GM12891 (cell line): Measurements from ENCODE around the gene SBNO2.
A peak's percentile ranks its signal among the peaks of the same experiment; 100 is the strongest.

Experiments
- DNase-seq: peaks from one replicate; pipeline ENCODE4 v3.0.0; 2011; ENCODE audit warnings: low spot score; ENCODE audit not compliant: insufficient read length
- FAIRE-seq: peaks from 2 replicates; lab custom pipeline; 2011; peaks lifted over from hg19 to GRCh38; lab: Jason Lieb, UNC
- PAX5 ChIP-seq: IDR thresholded peaks from 2 replicates; pipeline ENCODE4 v1.6.1; 2011; ENCODE audit warnings: low read length, moderate library complexity, mild to moderate bottlenecking; ENCODE audit not compliant: insufficient read depth, severe bottlenecking
- POLR2A ChIP-seq: IDR thresholded peaks from 2 replicates; pipeline ENCODE4 v1.6.1; 2011; ENCODE audit warnings: low read depth, low read length, control low read depth
- POLR2AphosphoS5 ChIP-seq: IDR thresholded peaks from 2 replicates; pipeline ENCODE4 v1.6.1; 2011; ENCODE audit warnings: low read depth, low read length, control low read depth
- POU2F2 ChIP-seq: IDR thresholded peaks from 2 replicates; pipeline ENCODE4 v1.6.1; 2011; ENCODE audit warnings: low read depth, mild to moderate bottlenecking, control low read depth, low read length, moderate library complexity
- SPI1 ChIP-seq: IDR thresholded peaks from 2 replicates; pipeline ENCODE4 v1.6.1; 2011; ENCODE audit warnings: low read depth, low read length, control low read depth
- TAF1 ChIP-seq: IDR thresholded peaks from 2 replicates; pipeline ENCODE4 v1.6.1; 2011; ENCODE audit warnings: low read depth, low read length, control low read depth

The SBNO2 gene

GRCh38 chr19:1087813-1088415, 86.2 kb downstream of the SBNO2 start:
- peak; percentile 76 for TF ChIP-seq POLR2A
- TF ChIP-seq POU2F2: peak; percentile 41; the same call in 1 of the 2 replicates
- no peak for TF ChIP-seq TAF1
- peak; percentile 84 for TF ChIP-seq POLR2AphosphoS5
- TF ChIP-seq PAX5: peak; percentile 69
- peak; percentile 64 for TF ChIP-seq SPI1
- peak; percentile 96 for FAIRE-seq
- DNase-seq: no peak

GRCh38 chr19:1086613-1087012, 87.5 kb downstream of the SBNO2 start:
- FAIRE-seq (peak; percentile 58), DNase-seq (no peak)
- TF ChIP-seq PAX5 (no peak), SPI1 (no peak), POU2F2 (no peak), TAF1 (no peak)

- FAIRE-seq (no peak), DNase-seq (no peak)
- TF ChIP-seq TAF1 (no peak), POLR2AphosphoS5 (no peak; the same call in 1 of the 2 replicates), POLR2A (no peak; the same call in 1 of the 2 replicates), POU2F2 (no peak), PAX5 (no peak), SPI1 (no peak)
Measured at GRCh38 chr19:1085676-1086442, 88.2 kb downstream of the SBNO2 start.

DNA sequence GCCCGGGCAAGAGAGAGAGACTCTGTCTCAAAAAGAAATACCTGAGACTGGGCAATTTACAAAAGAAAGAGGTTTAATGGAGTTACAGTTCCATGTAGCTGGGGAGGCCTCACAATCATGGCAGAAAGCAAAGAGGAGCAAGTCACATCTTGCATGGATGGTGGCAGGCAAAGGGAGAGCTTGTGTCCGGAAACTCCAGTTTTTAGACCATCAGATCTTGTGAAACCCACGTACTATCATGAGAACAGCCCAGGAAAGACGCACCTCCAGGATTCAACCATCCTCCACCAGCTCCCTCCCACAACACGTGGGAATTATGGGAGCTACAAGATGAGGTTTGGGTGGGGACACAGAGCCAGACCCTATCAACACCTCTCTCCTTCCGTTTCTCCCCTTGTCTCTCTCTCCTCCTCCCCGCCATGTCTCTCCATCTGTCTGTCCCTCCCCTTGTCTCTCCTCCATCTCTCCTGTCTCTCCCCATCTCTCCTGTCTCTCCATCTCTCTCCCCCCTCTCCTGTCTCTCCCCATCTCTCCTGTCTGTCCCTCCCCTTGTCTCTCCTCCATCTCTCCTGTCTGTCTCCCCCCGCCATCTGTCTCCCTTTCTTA, 88.9 kb downstream of the SBNO2 start:
- FAIRE-seq (no peak), DNase-seq (no peak)
- TF ChIP-seq SPI1: no peak
- TF ChIP-seq POLR2AphosphoS5: 0 out of 2 replicates have a peak, but pooled peaks have one; percentile 51
- TF ChIP-seq POLR2A: 0 out of 2 replicates have a peak, but pooled peaks have one; percentile 33
- no peak for TF ChIP-seq PAX5
- 0 out of 2 replicates have a peak, but pooled peaks have one; percentile 35 for TF ChIP-seq POU2F2

DNA sequence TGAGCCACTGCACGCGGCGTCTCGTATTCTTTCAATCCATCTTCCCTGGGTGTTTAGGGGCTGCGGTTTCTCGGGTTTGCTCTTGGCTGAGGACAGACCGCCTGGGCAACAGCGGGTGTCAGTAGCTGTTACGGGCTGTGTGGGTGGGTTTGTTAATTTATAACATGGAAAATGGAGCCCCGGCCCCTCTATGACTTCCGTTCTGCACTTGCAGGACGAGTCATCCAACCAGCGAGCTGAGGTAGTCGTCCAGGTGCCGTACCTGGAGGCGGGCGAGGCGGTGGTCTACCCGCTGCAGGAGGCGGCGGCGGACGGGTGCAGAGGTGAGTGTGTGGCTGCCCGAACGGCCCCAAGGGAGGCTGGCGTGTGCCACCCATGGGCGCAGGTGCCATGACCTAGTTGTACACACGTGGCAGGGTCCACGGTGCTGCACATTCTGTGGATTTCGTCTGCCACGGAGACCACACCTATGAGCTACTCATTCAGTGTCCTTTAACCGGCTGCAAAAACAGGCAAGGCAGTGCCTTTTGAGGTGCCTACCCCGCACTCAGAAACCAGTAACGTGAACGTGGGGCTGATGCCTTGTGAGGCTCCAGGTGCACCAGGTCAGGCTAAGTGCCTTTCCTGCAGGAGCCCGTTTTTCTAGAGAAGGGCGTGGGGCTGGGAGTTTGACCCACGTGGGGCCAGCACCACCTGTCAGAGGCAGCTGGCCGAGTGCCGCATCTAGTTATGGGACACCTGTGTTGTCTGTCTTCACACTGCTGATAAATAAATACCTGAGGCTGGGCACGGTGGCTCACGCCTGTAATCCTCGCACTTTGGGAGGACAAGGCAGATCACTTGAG, 89.8 kb downstream of the SBNO2 start:
- FAIRE-seq (peak; percentile 58), DNase-seq (no peak)
- 0 out of 2 replicates have a peak, but pooled peaks have one; percentile 24 for TF ChIP-seq POLR2AphosphoS5
- no peak for TF ChIP-seq PAX5

- 0 out of 2 replicates have a peak, but pooled peaks have one; percentile 49 for TF ChIP-seq POU2F2
- no peak for TF ChIP-seq POLR2A
- no peak for TF ChIP-seq SPI1
- no peak for TF ChIP-seq TAF1
- no peak for TF ChIP-seq POLR2AphosphoS5
- TF ChIP-seq PAX5: no peak
- DNase-seq: no peak
- FAIRE-seq: no peak
Measured at GRCh38 chr19:1082928-1083816, 90.9 kb downstream of the SBNO2 start.

DNA sequence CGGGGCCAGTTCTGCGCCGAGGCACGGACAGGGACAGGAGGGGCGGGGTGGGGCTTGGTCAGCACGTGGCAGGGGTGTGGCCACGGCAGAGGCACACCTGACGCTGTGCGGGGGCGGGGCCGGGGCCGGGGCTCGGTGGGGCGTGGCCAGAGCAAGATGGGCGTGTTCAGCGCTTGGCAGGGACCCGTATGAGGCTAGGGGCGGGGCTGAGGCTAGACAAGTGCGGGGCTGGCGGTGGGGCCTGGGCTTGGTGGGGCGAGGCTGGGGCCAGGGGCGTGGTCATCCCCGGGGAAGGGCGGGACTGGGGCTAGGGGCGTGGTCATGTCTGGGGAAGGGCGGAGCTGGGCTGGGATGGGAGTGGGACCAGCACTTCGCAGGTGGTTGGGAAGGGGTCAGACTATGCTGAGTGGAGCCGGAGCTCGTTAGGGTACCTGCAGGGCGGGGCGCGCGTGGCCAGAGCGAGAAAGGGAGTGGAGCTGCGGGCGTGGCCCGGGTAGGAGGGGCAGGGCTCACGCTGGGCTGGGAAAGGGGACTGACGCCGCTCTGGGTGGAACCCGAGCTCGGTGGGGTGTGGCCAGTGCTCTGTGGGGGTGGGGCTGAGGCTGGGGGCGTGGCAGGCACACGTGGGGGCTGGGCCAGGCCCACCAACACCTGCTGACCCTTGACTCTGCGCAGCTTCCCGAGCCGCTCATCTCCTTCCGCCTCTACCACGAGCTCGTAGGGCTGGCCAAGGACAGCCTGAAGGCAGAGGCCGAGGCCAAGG, 91.7 kb downstream of the SBNO2 start:
- DNase-seq (peak; percentile 87), FAIRE-seq (peak; percentile 86)
- TF ChIP-seq PAX5 (no peak), POU2F2 (no peak), SPI1 (no peak), POLR2A (no peak), TAF1 (no peak), POLR2AphosphoS5 (no peak)
